ENCODE results near the gene NAMPT. TPM values are rescaled to one million over a fixed set of nuclear protein-coding genes. Genes with fewer than 3 reads are reported as not detected.

The NAMPT gene
- total and polyA plus RNA-seq, 7 donors = 51.1 to 717 (median 83.9) TPM

- Histone ChIP-seq H3K9me3 (no peaks in the 10 kb centered on the region), H3K4me3 (no peak overlapping the region), H3K36me3 (no peaks in the 10 kb centered on the region), H3K4me1 (no peaks in the 10 kb centered on the region), H3K27me3 (no peaks in the 10 kb centered on the region), H3K27ac (no peak overlapping the region)
- no peak for DNase-seq
- TF ChIP-seq POLR2AphosphoS5 (IDR thresholded peaks at IDR 0.05) (no peak), POLR2A (IDR thresholded peaks at IDR 0.05) (no peak), CTCF (IDR thresholded peaks at IDR 0.05) (no peak), EP300 (IDR thresholded peaks at IDR 0.05) (no peak)
- WGBS, 2 donors = 85 to 96% methylated on average over 2 of the region's 2 CpGs
- intact Hi-C loops (cut with DNase I) = no loop called here
Measured at GRCh38 chr7:106318482-106318881, 33.7 kb upstream of the NAMPT start.

- Histone ChIP-seq H3K4me1 (no peaks in the 10 kb centered on the region), H3K9me3 (no peaks in the 10 kb centered on the region), H3K27ac (no peak overlapping the region), H3K36me3 (no peaks in the 10 kb centered on the region), H3K4me3 (no peak overlapping the region), H3K27me3 (no peaks in the 10 kb centered on the region)
- TF ChIP-seq POLR2AphosphoS5 (IDR thresholded peaks at IDR 0.05) (no peak), CTCF (IDR thresholded peaks at IDR 0.05) (no peak), POLR2A (IDR thresholded peaks at IDR 0.05) (no peak), EP300 (IDR thresholded peaks at IDR 0.05) (no peak)
- no peak for DNase-seq
- intact Hi-C loops (cut with DNase I) = no loop called here
- WGBS, 2 donors = 82 to 84% methylated on average over 5 of the region's 5 CpGs
Measured at GRCh38 chr7:106317971-106318370, 33.2 kb upstream of the NAMPT start.

- no peak for TF ChIP-seq CTCF (IDR thresholded peaks at IDR 0.05)
- TF ChIP-seq POLR2AphosphoS5 (IDR thresholded peaks at IDR 0.05) = no peak
- no peak for TF ChIP-seq EP300 (IDR thresholded peaks at IDR 0.05)
- TF ChIP-seq POLR2A (IDR thresholded peaks at IDR 0.05) = no peak
- H3K36me3 ChIP-seq = no peaks in the 10 kb centered on the region
- DNase-seq = no peak
- H3K27me3 ChIP-seq = no peaks in the 10 kb centered on the region
- H3K27ac ChIP-seq = no peak overlapping the region
- no peak overlapping the region for H3K4me3 ChIP-seq
- H3K9me3 ChIP-seq = no peaks in the 10 kb centered on the region
- H3K4me1 ChIP-seq = no peaks in the 10 kb centered on the region
- intact Hi-C loops (cut with DNase I) = no loop called here
Measured at GRCh38 chr7:106316947-106317346, 32.2 kb upstream of the NAMPT start.

- H3K4me1 ChIP-seq = no peaks in the 10 kb centered on the region
- no peak overlapping the region for H3K27ac ChIP-seq
- H3K9me3 ChIP-seq = no peaks in the 10 kb centered on the region
- TF ChIP-seq CTCF (IDR thresholded peaks at IDR 0.05) (no peak), POLR2A (IDR thresholded peaks at IDR 0.05) (no peak), EP300 (IDR thresholded peaks at IDR 0.05) (no peak), POLR2AphosphoS5 (IDR thresholded peaks at IDR 0.05) (no peak)
- intact Hi-C loops (cut with DNase I) = no loop called here
- 95 to 98% methylated on average over 2 of the region's 2 CpGs for WGBS, 2 donors
- no peaks in the 10 kb centered on the region for H3K27me3 ChIP-seq
- H3K4me3 ChIP-seq = no peak overlapping the region
- DNase-seq = no peak
- H3K36me3 ChIP-seq = no peaks in the 10 kb centered on the region
Measured at GRCh38 chr7:106314875-106315274, 30.1 kb upstream of the NAMPT start.

- Histone ChIP-seq H3K4me3 (no peak overlapping the region), H3K4me1 (no peaks in the 10 kb centered on the region), H3K27ac (no peak overlapping the region), H3K27me3 (no peaks in the 10 kb centered on the region), H3K9me3 (no peaks in the 10 kb centered on the region), H3K36me3 (no peaks in the 10 kb centered on the region)
- TF ChIP-seq POLR2AphosphoS5 (IDR thresholded peaks at IDR 0.05) (peak in 1 of 4 donors; percentile 18), EP300 (IDR thresholded peaks at IDR 0.05) (no peak), CTCF (IDR thresholded peaks at IDR 0.05) (no peak), POLR2A (IDR thresholded peaks at IDR 0.05) (no peak)
- no peak for DNase-seq
- intact Hi-C loops (cut with DNase I) = no loop called here
- WGBS, 2 donors = 52 to 57% methylated on average over 2 of the region's 2 CpGs
Measured at GRCh38 chr7:106313966-106314365, 29.2 kb upstream of the NAMPT start.

Data from sigmoid colon (tissue), 7 donors.